BLaER1 (cell line): ENCODE data around the gene PKM.

Source experiments
- H3K27ac ChIP-seq: shearing (Covaris generic); formaldehyde crosslinking; 2 replicates; pipeline ENCODE4 v1.8.1; 2022
- H3K27me3 ChIP-seq: shearing (Covaris generic); formaldehyde crosslinking; 2 replicates; pipeline ENCODE4 v1.8.1; 2022
- H3K36me3 ChIP-seq: shearing (Covaris generic); formaldehyde crosslinking; 2 replicates; pipeline ENCODE4 v1.8.1; 2022
- H3K4me1 ChIP-seq: shearing (Covaris generic); formaldehyde crosslinking; 2 replicates; pipeline ENCODE4 v1.8.1; 2022
- H3K4me2 ChIP-seq: shearing (Covaris generic); formaldehyde crosslinking; 2 replicates; pipeline ENCODE4 v1.8.1; 2022
- H3K4me3 ChIP-seq: shearing (Covaris generic); formaldehyde crosslinking; 2 replicates; pipeline ENCODE4 v1.8.1; 2022
- H3K9ac ChIP-seq: shearing (Covaris generic); formaldehyde crosslinking; 2 replicates; pipeline ENCODE4 v1.8.1; 2022
- H3K9me3 ChIP-seq: shearing (Covaris generic); formaldehyde crosslinking; 2 replicates; pipeline ENCODE4 v1.8.1; 2022
- H4K20me1 ChIP-seq: shearing (Covaris generic); formaldehyde crosslinking; 2 replicates; pipeline ENCODE4 v1.8.1; 2022
- Cebpa-rat ChIP-seq: shearing (Covaris generic); IDR thresholded peaks from 2 replicates; pipeline ENCODE4 v1.8.1; 2022

PKM gene

DNA sequence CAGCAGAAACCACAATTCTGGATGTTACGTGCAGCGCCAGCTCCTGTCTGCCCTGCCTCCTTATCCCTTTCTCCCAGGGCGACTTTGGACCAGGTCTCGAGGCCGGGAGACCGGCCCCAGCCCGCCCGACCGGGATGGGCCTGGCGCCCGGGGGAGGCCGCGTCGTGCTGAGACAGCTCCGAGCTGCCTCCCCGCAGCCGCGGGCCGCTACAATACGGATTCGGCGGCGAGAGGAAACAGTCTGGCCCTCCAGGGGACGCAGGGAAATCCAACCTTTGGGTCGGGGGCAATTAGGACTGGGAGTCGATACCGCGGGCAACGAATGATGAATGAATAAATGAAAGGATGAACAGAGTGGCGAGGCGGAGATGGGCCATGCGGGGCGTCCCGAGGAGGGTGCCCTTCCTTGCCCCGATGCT, 33.9 kb downstream of the PKM start:
- Histone ChIP-seq H3K9me3 (no peaks in the 10 kb centered on the region), H3K4me2 (peak overlapping the region; percentile 28; the same call in 1 of the 2 replicates), H3K4me1 (peaks cover 31% of the 10 kb centered on the region), H3K9ac (no peak overlapping the region), H3K27me3 (peaks cover 38% of the 10 kb centered on the region), H3K4me3 (0 out of 2 replicates have a peak overlapping the region, but pooled peaks have one; percentile 18), H3K36me3 (peaks cover 43% of the 10 kb centered on the region), H4K20me1 (peaks cover 54% of the 10 kb centered on the region), H3K27ac (no peak overlapping the region)
- TF ChIP-seq Cebpa-rat = no peak

- H3K9ac ChIP-seq = no peak overlapping the region
- H3K27me3 ChIP-seq = peaks cover 38% of the 10 kb centered on the region
- H3K4me2 ChIP-seq = no peak overlapping the region
- peaks cover 26% of the 10 kb centered on the region for H3K4me1 ChIP-seq
- no peak overlapping the region for H3K27ac ChIP-seq
- H3K9me3 ChIP-seq = no peaks in the 10 kb centered on the region
- no peak overlapping the region for H3K4me3 ChIP-seq
- peaks cover 38% of the 10 kb centered on the region for H3K36me3 ChIP-seq
- no peak for TF ChIP-seq Cebpa-rat
- peaks cover 49% of the 10 kb centered on the region for H4K20me1 ChIP-seq
Observed at GRCh38 chr15:72196409-72197040, 34.5 kb downstream of the PKM start.

- H3K4me1 ChIP-seq = peaks cover 18% of the 10 kb centered on the region
- H4K20me1 ChIP-seq = peaks cover 35% of the 10 kb centered on the region
- no peaks in the 10 kb centered on the region for H3K9me3 ChIP-seq
- no peak for TF ChIP-seq Cebpa-rat
- H3K4me2 ChIP-seq = peak overlapping the region; percentile 69
- peak overlapping the region; percentile 45; the same call in 1 of the 2 replicates for H3K27ac ChIP-seq
- H3K9ac ChIP-seq = no peak overlapping the region
- H3K4me3 ChIP-seq = no peak overlapping the region
- H3K36me3 ChIP-seq = peaks cover 23% of the 10 kb centered on the region
- H3K27me3 ChIP-seq = peaks cover 38% of the 10 kb centered on the region
Observed at GRCh38 chr15:72195101-72195511, 35.9 kb downstream of the PKM start.

- no peak overlapping the region for H3K27ac ChIP-seq
- H3K4me3 ChIP-seq = no peak overlapping the region
- TF ChIP-seq Cebpa-rat = no peak
- peaks cover 18% of the 10 kb centered on the region for H3K4me1 ChIP-seq
- peaks cover 12% of the 10 kb centered on the region for H3K36me3 ChIP-seq
- H3K4me2 ChIP-seq = no peak overlapping the region
- peaks cover 23% of the 10 kb centered on the region for H4K20me1 ChIP-seq
- no peaks in the 10 kb centered on the region for H3K9me3 ChIP-seq
- peaks cover 34% of the 10 kb centered on the region for H3K27me3 ChIP-seq
- no peak overlapping the region for H3K9ac ChIP-seq
Observed at GRCh38 chr15:72193836-72194396, 37.1 kb downstream of the PKM start.

GRCh38 chr15:72192416-72192815, 38.6 kb downstream of the PKM start:
- Histone ChIP-seq H4K20me1 (peaks cover 11% of the 10 kb centered on the region; the same call in 1 of the 2 replicates), H3K4me1 (peaks cover 18% of the 10 kb centered on the region), H3K9me3 (no peaks in the 10 kb centered on the region), H3K4me2 (no peak overlapping the region), H3K27me3 (peaks cover 20% of the 10 kb centered on the region), H3K36me3 (no peaks in the 10 kb centered on the region), H3K4me3 (no peak overlapping the region), H3K27ac (no peak overlapping the region), H3K9ac (no peak overlapping the region)
- no peak for TF ChIP-seq Cebpa-rat

DNA sequence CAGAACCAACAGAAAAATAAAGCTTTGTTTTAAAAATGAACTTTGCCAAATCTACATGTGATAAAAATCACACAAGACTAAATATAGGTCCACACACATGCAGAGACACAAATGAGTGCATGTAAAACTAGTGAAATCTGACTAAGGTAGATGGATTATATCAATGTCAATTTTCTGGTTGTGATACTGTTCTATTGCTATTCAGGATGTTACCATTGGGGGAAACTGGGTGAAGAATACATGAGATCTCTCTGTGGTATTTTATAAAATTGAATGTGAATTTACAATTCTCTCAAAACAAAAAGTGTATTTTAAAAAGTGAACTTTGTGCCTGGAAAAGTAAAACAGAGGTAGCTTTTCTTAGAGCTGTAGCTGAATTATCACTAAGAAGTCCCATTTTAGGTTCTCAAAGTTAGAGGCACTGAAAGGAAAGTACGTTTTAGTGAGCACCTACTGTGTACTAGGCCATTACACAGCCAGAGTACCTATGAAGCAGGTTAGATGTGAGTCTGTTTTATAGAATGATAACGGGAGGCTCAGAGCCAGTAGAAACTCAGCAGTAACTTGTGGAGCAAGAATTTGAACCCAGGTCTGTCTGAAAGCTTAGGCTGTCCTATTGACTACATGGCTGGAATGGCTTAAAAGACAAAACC, 41.6 kb downstream of the PKM start:
- H3K4me3 ChIP-seq = no peak overlapping the region
- H3K4me2 ChIP-seq = no peak overlapping the region
- H3K36me3 ChIP-seq = no peaks in the 10 kb centered on the region
- no peak overlapping the region for H3K9ac ChIP-seq
- TF ChIP-seq Cebpa-rat = no peak
- H3K9me3 ChIP-seq = no peaks in the 10 kb centered on the region
- H3K27ac ChIP-seq = no peak overlapping the region
- no peaks in the 10 kb centered on the region for H3K27me3 ChIP-seq
- no peaks in the 10 kb centered on the region for H4K20me1 ChIP-seq
- H3K4me1 ChIP-seq = peaks cover 6% of the 10 kb centered on the region

DNA sequence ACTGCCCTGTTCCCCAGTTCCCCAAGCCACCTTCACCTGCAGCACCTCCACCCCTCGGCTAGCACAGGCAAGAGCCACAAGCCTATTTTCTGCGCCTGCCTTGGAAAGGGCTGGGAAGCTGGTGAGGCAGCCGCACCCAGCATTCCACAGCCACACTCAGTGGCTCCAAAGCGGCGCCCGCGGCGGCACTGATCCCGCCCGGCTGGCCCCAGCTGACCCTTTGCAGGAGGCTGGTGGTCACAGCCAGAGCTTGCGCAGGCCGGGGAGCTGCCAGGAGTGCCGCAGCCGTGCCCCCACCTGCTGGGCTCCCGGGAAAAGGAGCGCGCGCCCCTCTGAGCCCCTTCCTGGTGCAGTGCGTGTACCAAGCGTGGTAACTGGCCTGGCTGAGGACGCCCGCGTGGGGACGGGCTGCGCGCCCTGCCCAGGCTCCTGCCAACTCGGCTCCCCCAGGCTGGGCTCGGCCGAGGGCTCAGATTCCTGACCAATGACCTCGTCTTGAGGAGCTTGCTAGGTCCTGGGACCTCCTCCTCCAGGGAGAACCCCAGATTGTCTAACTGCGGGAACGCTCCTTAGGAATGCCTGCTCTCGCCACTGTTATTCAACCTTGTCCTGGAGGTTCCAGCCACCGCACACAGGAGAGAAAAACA, 46.7 kb downstream of the PKM start:
- H3K36me3 ChIP-seq = no peaks in the 10 kb centered on the region
- TF ChIP-seq Cebpa-rat = no peak
- H3K4me3 ChIP-seq = no peak overlapping the region
- peaks cover 5% of the 10 kb centered on the region; the same call in 1 of the 2 replicates for H3K4me1 ChIP-seq
- H3K9me3 ChIP-seq = no peaks in the 10 kb centered on the region
- no peaks in the 10 kb centered on the region for H4K20me1 ChIP-seq
- no peak overlapping the region for H3K4me2 ChIP-seq
- no peak overlapping the region for H3K9ac ChIP-seq
- H3K27me3 ChIP-seq = 0 out of 2 replicates have a peak, but pooled peaks cover 3% of the 10 kb centered on the region
- H3K27ac ChIP-seq = no peak overlapping the region

GRCh38 chr15:72183781-72184164, 47.2 kb downstream of the PKM start:
- Histone ChIP-seq H3K4me3 (no peak overlapping the region), H3K9me3 (no peaks in the 10 kb centered on the region), H3K4me2 (no peak overlapping the region), H4K20me1 (no peaks in the 10 kb centered on the region), H3K36me3 (no peaks in the 10 kb centered on the region), H3K9ac (no peak overlapping the region), H3K27ac (no peak overlapping the region), H3K27me3 (0 out of 2 replicates have a peak, but pooled peaks cover 3% of the 10 kb centered on the region), H3K4me1 (peaks cover 5% of the 10 kb centered on the region; the same call in 1 of the 2 replicates)
- TF ChIP-seq Cebpa-rat = no peak

DNA sequence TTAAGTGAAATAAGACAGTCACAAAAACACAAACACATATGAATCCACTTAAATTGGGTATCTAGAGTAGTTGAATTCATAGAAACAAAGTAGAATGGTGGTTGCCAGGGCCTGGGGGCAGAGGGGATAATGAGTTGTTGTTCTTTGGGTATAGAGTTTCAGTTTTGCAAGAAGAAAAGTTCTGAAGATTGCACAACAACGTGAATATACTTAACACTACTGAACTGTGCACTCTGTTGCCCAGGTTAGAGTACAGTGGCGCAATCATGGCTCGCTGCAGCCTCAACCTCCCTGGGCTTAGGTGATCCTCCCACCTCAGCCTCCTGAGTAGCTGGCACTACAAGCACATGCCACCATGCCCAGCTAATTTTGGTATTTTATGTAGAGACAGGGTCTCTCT, 48.3 kb downstream of the PKM start:
- H4K20me1 ChIP-seq = no peaks in the 10 kb centered on the region
- H3K27ac ChIP-seq = no peak overlapping the region
- H3K27me3 ChIP-seq = 0 out of 2 replicates have a peak, but pooled peaks cover 3% of the 10 kb centered on the region
- TF ChIP-seq Cebpa-rat = peak; percentile 44; the same call in 1 of the 2 replicates
- peaks cover 10% of the 10 kb centered on the region; the same call in 1 of the 2 replicates for H3K4me1 ChIP-seq
- H3K36me3 ChIP-seq = no peaks in the 10 kb centered on the region
- no peak overlapping the region for H3K9ac ChIP-seq
- no peak overlapping the region for H3K4me2 ChIP-seq
- H3K4me3 ChIP-seq = no peak overlapping the region
- H3K9me3 ChIP-seq = no peaks in the 10 kb centered on the region
